HCT116 (cell line): ENCODE results near the gene GRIN2A.

Experiments
- CTCF ChIP-seq, 3 experiments: fragments of 200-600 bp in 1 of 3; sonication (generic) in 1 of 3; IDR thresholded peaks in 2 of 3; conservative IDR thresholded peaks in 1 of 3; 2 replicates each; pipeline ENCODE4 v1.5.1; 2012 to 2017; ENCODE audit warnings: low read depth in 2 of 3, low read length in 2 of 3, antibody characterized with exemption in 1 of 3, borderline replicate concordance in 1 of 3, control low read depth in 1 of 3, mild to moderate bottlenecking in 1 of 3, mixed read lengths in 1 of 3, mixed run types in 1 of 3, moderate library complexity in 1 of 3; ENCODE audit not compliant: insufficient read depth in 1 of 3
- EGR1 ChIP-seq: IDR thresholded peaks from 2 replicates; pipeline ENCODE4 v1.6.1; 2012; ENCODE audit warnings: low read depth
- EZH2 ChIP-seq: fragments of 200-600 bp; sonication (generic); IDR thresholded peaks from 2 replicates; pipeline ENCODE4 v1.6.1; 2017; ENCODE audit warnings: antibody characterized with exemption, mixed run types
- EZH2phosphoT487 ChIP-seq: fragments of 200-600 bp; IDR thresholded peaks from 2 replicates; pipeline ENCODE4 v1.6.1; 2018; ENCODE audit warnings: antibody characterized with exemption, borderline replicate concordance
- JUND ChIP-seq: IDR thresholded peaks from 2 replicates; pipeline ENCODE4 v1.6.1; 2012
- MAX ChIP-seq: IDR thresholded peaks from 2 replicates; pipeline ENCODE4 v1.6.1; 2012
- POLR2A ChIP-seq: IDR thresholded peaks from 2 replicates; pipeline ENCODE4 v1.7.0; 2011; ENCODE audit warnings: borderline replicate concordance; ENCODE audit not compliant: insufficient read depth, insufficient read length; ENCODE audit errors: extremely low read depth
- POLR2AphosphoS5 ChIP-seq: IDR thresholded peaks from 2 replicates; pipeline ENCODE4 v1.6.1; 2011; ENCODE audit warnings: mild to moderate bottlenecking, low read depth, low read length, moderate library complexity
- REST ChIP-seq: IDR thresholded peaks from 2 replicates; pipeline ENCODE4 v1.6.1; 2012; ENCODE audit warnings: low read depth
- TCF7L2 ChIP-seq: IDR thresholded peaks from 2 replicates; pipeline ENCODE4 v1.7.0; 2011; ENCODE audit warnings: borderline replicate concordance, inconsistent platforms; ENCODE audit not compliant: insufficient read depth, insufficient read length; ENCODE audit errors: extremely low read depth
- YY1 ChIP-seq: IDR thresholded peaks from 2 replicates; pipeline ENCODE4 v1.6.1; 2011; ENCODE audit warnings: low read length, low read depth, moderate library complexity, mild to moderate bottlenecking; ENCODE audit not compliant: insufficient replicate concordance; ENCODE audit errors: extremely low read depth

DNA sequence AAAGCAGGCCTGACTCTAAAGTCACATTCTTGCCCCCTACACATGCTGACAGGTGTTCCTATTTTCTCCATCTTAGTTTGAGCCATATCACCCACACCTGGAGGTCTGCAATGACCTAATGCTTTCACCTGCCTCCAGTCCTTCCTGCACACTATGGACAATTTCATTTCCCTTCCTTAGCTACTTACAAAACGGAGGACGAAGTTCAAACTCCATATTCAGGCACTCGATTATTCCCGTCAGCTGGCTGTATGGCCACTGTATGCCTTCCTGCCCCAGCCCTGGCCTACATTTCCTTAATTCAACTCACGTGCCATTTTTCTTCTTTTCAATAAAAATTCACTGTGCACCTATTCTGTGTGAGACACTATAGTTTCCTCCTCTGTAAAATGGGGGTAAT, 44.9 kb downstream of the GRIN2A start:
- TF ChIP-seq JUND: no peak
- TF ChIP-seq EZH2: no peak
- TF ChIP-seq REST: no peak
- TF ChIP-seq CTCF (IDR thresholded peaks at IDR 0.05 in 2 of 3, conservative IDR thresholded peaks at IDR 0.05 in 1 of 3; ENCODE audit: borderline replicate concordance in 1 of 3, insufficient read depth in 1 of 3, low read depth in 2 of 3, low read length in 2 of 3): no peak
- no peak for TF ChIP-seq POLR2A
- no peak for TF ChIP-seq YY1
- no peak for TF ChIP-seq POLR2AphosphoS5
- TF ChIP-seq TCF7L2: no peak
- TF ChIP-seq MAX: no peak
- no peak for TF ChIP-seq EZH2phosphoT487
- TF ChIP-seq EGR1: no peak
